HepG2 (cell line): Measurements from ENCODE around the gene BIRC7. TPM values are rescaled to one million over a fixed set of nuclear protein-coding genes. Genes with fewer than 3 reads are reported as not detected.

Experiments used
- ARID2 ChIP-seq: sonication (generic); formaldehyde crosslinking; IDR thresholded peaks from 2 replicates; pipeline ENCODE4 v1.8.1; 2022; ENCODE audit warnings: mild to moderate bottlenecking, missing genetic modification reagents, borderline replicate concordance
- ATM ChIP-seq: fragments of 450-650 bp; IDR thresholded peaks from 2 replicates; pipeline ENCODE4 v1.7.1; 2017; ENCODE audit warnings: mild to moderate bottlenecking, borderline replicate concordance
- CBX1 ChIP-seq: IDR thresholded peaks from one replicate; pipeline ENCODE4 v1.6.1; 2016; ENCODE audit warnings: antibody characterized with exemption, low read depth
- EEA1 ChIP-seq: sonication (generic); formaldehyde crosslinking; IDR thresholded peaks from 2 replicates; pipeline ENCODE4 v1.5.1; 2020; ENCODE audit warnings: mild to moderate bottlenecking, missing genetic modification reagents, borderline replicate concordance
- FLYWCH1 ChIP-seq: sonication (generic); formaldehyde crosslinking; IDR thresholded peaks from 2 replicates; pipeline ENCODE4 v1.8.1; 2023; ENCODE audit warnings: mild to moderate bottlenecking, missing genetic modification reagents
- GABPB1 ChIP-seq: IDR thresholded peaks from 2 replicates; pipeline ENCODE4 v1.6.1; 2016; ENCODE audit warnings: mild to moderate bottlenecking, missing genetic modification reagents, moderate library complexity, missing compliant biosample characterization
- GFI1 ChIP-seq: sonication (generic); formaldehyde crosslinking; IDR thresholded peaks from 2 replicates; pipeline ENCODE4 v1.5.0; 2020; ENCODE audit warnings: missing genetic modification reagents, mild to moderate bottlenecking, borderline replicate concordance
- GMEB1 ChIP-seq: sonication (generic); formaldehyde crosslinking; IDR thresholded peaks from 2 replicates; pipeline ENCODE4 v1.5.1; 2020; ENCODE audit warnings: missing genetic modification reagents, mild to moderate bottlenecking, borderline replicate concordance
- JARID2 ChIP-seq: sonication (generic); formaldehyde crosslinking; IDR thresholded peaks from 2 replicates; pipeline ENCODE4 v1.8.1; 2023; ENCODE audit warnings: missing genetic modification reagents, inconsistent platforms; ENCODE audit not compliant: insufficient replicate concordance
- PAX8 ChIP-seq: sonication (generic); formaldehyde crosslinking; IDR thresholded peaks from 2 replicates; pipeline ENCODE4 v1.8.0; 2022; ENCODE audit warnings: mild to moderate bottlenecking, missing genetic modification reagents, borderline replicate concordance
- SETDB1 ChIP-seq: sonication (generic); formaldehyde crosslinking; IDR thresholded peaks from 2 replicates; pipeline ENCODE4 v1.5.1; 2020; ENCODE audit warnings: missing genetic modification reagents, mild to moderate bottlenecking, borderline replicate concordance
- TBL1XR1 ChIP-seq: fragments of 150-350 bp; IDR thresholded peaks from 2 replicates; pipeline ENCODE4 v1.6.1; 2014; ENCODE audit warnings: borderline replicate concordance, low read length; ENCODE audit not compliant: partially characterized antibody
- XRCC5 ChIP-seq: fragments of 200-400 bp; formaldehyde crosslinking; optimal IDR thresholded peaks from 2 replicates; pipeline ENCODE3; 2017; ENCODE audit warnings: mild to moderate bottlenecking, low read length
- ZNF234 ChIP-seq: sonication (generic); formaldehyde crosslinking; conservative IDR thresholded peaks from 2 replicates; pipeline ENCODE4 v1.5.1; 2020; ENCODE audit warnings: mild to moderate bottlenecking, missing genetic modification reagents
- polyA plus RNA-seq, 8 experiments: library from polyadenylated mRNA; depleted of rRNA in 3 of 8; stranded (reverse) in 7 of 8; unstranded in 1 of 8; fragments of >200 nt; fragmentation: Illumina TruSeq in 4 of 8; extraction: Trizol in 4 of 8; gene quantifications; 2 replicates each; pipeline versions ENCODE4 v1.2.1 to v1.2.3, GENCODE V29; 2011 to 2016; ENCODE audit warnings: low read depth in 4 of 8, missing spikeins in 1 of 8, mixed read lengths in 1 of 8; ENCODE audit not compliant: insufficient read depth in 1 of 8
- total RNA-seq, 5 experiments: library from RNA; depleted of rRNA; stranded (reverse); fragments of >200 nt; fragmentation: Illumina TruSeq; extraction: Trizol; gene quantifications; 2 replicates each; pipeline ENCODE4 v1.2.3, GENCODE V29; 2016; ENCODE audit warnings: low read depth in 1 of 5
- TF ChIP-seq, protein P1 (sequence below): IDR thresholded peaks from 2 replicates; pipeline ENCODE4 v1.6.1; 2012; ENCODE audit warnings: low read length, improper control_type of control experiment
- TF ChIP-seq, protein P2 (sequence below): sonication (generic); formaldehyde crosslinking; IDR thresholded peaks from 2 replicates; pipeline ENCODE4 v1.5.0; 2020; ENCODE audit warnings: mild to moderate bottlenecking, missing genetic modification reagents, borderline replicate concordance

The BIRC7 gene
- total and polyA plus RNA-seq, 2 of the 13 experiments (the other 11 are each of a cell fraction or from before 2014, with no cell fraction given), result 0.27 to 5.1 TPM

DNA sequence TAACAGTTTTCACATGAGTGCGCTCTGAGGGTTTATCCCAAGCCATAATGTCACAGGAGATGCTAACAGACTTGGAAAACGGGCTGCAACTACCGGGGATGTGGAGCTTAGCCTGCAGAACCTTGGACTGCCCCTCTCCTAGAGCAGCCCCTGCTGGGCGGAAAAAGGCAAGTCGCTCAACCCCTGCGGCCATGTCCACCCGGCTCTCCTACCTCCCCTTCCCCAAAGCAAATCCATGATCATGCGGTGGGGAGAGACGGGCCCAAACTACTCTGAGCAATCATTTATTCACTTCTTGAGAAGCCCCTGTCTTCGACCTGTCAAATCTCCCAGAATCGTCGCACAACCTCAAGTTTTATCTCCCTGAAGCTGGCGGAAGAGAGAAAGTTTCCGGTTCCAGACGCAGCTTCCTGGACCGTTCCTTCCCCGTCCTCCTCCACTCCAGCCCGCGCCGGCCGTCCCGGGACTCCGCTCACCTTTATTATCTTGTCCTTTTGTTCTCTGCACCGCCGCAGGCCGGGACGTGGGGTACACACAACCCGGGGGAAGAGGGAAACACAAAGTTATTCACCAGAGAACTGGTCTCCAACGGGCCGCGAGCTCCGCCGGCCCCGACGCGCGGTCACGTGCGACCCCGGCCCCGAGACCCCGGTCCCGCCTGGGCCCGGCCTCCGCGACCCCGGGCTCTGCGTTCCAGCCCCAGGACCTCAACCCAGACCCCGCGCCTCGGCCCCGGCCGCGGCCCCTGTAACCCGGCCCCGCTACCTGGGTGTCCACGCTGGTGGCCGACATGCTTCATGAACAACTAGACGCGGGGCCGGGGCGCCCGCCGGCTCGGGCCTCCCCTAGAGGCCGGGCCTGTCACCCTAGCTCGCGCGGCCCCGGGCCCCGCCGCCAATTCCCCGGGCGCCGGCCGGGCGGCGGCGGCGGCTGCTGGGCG, 20.3 kb upstream of the BIRC7 start (continued):
- no peak; the same call in 1 of the 2 replicates for TF ChIP-seq PAX8 (CRISPR knock-in tag)
- no peak for TF ChIP-seq ATM
- TF ChIP-seq SETDB1 (CRISPR knock-in tag), result no peak
- TF ChIP-seq, protein P1, sequence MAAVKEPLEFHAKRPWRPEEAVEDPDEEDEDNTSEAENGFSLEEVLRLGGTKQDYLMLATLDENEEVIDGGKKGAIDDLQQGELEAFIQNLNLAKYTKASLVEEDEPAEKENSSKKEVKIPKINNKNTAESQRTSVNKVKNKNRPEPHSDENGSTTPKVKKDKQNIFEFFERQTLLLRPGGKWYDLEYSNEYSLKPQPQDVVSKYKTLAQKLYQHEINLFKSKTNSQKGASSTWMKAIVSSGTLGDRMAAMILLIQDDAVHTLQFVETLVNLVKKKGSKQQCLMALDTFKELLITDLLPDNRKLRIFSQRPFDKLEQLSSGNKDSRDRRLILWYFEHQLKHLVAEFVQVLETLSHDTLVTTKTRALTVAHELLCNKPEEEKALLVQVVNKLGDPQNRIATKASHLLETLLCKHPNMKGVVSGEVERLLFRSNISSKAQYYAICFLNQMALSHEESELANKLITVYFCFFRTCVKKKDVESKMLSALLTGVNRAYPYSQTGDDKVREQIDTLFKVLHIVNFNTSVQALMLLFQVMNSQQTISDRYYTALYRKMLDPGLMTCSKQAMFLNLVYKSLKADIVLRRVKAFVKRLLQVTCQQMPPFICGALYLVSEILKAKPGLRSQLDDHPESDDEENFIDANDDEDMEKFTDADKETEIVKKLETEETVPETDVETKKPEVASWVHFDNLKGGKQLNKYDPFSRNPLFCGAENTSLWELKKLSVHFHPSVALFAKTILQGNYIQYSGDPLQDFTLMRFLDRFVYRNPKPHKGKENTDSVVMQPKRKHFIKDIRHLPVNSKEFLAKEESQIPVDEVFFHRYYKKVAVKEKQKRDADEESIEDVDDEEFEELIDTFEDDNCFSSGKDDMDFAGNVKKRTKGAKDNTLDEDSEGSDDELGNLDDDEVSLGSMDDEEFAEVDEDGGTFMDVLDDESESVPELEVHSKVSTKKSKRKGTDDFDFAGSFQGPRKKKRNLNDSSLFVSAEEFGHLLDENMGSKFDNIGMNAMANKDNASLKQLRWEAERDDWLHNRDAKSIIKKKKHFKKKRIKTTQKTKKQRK, result no peak
- peak; percentile 80 for TF ChIP-seq XRCC5
- no peak for TF ChIP-seq JARID2 (CRISPR knock-in tag)
- TF ChIP-seq CBX1, result no peak
- no peak for TF ChIP-seq TBL1XR1
- TF ChIP-seq FLYWCH1, result no peak
- no peak; the same call in 1 of the 2 replicates for TF ChIP-seq GABPB1 (CRISPR knock-in tag)
- TF ChIP-seq EEA1 (CRISPR knock-in tag), result no peak
- TF ChIP-seq GMEB1 (CRISPR knock-in tag), result peak; percentile 64; the same call in 1 of the 2 replicates
- TF ChIP-seq, protein P2, sequence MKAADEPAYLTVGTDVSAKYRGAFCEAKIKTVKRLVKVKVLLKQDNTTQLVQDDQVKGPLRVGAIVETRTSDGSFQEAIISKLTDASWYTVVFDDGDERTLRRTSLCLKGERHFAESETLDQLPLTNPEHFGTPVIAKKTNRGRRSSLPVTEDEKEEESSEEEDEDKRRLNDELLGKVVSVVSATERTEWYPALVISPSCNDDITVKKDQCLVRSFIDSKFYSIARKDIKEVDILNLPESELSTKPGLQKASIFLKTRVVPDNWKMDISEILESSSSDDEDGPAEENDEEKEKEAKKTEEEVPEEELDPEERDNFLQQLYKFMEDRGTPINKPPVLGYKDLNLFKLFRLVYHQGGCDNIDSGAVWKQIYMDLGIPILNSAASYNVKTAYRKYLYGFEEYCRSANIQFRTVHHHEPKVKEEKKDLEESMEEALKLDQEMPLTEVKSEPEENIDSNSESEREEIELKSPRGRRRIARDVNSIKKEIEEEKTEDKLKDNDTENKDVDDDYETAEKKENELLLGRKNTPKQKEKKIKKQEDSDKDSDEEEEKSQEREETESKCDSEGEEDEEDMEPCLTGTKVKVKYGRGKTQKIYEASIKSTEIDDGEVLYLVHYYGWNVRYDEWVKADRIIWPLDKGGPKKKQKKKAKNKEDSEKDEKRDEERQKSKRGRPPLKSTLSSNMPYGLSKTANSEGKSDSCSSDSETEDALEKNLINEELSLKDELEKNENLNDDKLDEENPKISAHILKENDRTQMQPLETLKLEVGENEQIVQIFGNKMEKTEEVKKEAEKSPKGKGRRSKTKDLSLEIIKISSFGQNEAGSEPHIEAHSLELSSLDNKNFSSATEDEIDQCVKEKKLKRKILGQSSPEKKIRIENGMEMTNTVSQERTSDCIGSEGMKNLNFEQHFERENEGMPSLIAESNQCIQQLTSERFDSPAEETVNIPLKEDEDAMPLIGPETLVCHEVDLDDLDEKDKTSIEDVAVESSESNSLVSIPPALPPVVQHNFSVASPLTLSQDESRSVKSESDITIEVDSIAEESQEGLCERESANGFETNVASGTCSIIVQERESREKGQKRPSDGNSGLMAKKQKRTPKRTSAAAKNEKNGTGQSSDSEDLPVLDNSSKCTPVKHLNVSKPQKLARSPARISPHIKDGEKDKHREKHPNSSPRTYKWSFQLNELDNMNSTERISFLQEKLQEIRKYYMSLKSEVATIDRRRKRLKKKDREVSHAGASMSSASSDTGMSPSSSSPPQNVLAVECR (CRISPR knock-in tag), result peak; percentile 59; the same call in 1 of the 2 replicates
- TF ChIP-seq ARID2 (CRISPR knock-in tag), result no peak
- TF ChIP-seq ZNF234 (CRISPR knock-in tag), result no peak
- TF ChIP-seq GFI1 (CRISPR knock-in tag), result no peak
